Upper lobe of left lung (tissue), 6 donors: ENCODE measurements around the gene FBXL13. TPM values are rescaled to one million over a fixed set of nuclear protein-coding genes. Genes with fewer than 3 reads are reported as not detected.

ENCODE experiments used
- ATAC-seq, 2 donors: fragments of 200-7000 bp; cut with Tn5 transposase; one replicate each; pipeline ENCODE4 v1.9.1; 2022; ENCODE audit warnings: mild to moderate bottlenecking in 2 of 2, moderate library complexity in 2 of 2; ENCODE audit not compliant: low FRiP score in 2 of 2
- DNase-seq, 2 donors: peaks; one replicate each; pipeline ENCODE4 v3.0.0-alpha.2; 2019 to 2020
- H3K27ac ChIP-seq, 4 donors: fragments of 200-600 bp; sonication (generic); one replicate each; pipeline ENCODE4 v1.5.1; 2016 to 2019
- H3K27me3 ChIP-seq, 4 donors: fragments of 200-600 bp; sonication (generic); one replicate each; pipeline ENCODE4 v1.5.1; 2017 to 2019
- H3K36me3 ChIP-seq, 4 donors: fragments of 200-600 bp; sonication (generic); one replicate each; pipeline ENCODE4 v1.5.1; 2016 to 2019
- H3K4me1 ChIP-seq, 4 donors: fragments of 200-600 bp; sonication (generic); one replicate each; pipeline ENCODE4 v1.5.1; 2018 to 2019
- H3K4me3 ChIP-seq, 4 donors: fragments of 200-600 bp; sonication (generic); one replicate each; pipeline ENCODE4 v1.5.1; 2017 to 2019; ENCODE audit warnings: mild to moderate bottlenecking in 2 of 4, moderate library complexity in 1 of 4
- H3K9me3 ChIP-seq, 4 donors: fragments of 200-600 bp; sonication (generic); one replicate each; pipeline ENCODE4 v1.5.1; 2018 to 2019
- EP300 ChIP-seq, 4 donors: sonication (generic); formaldehyde crosslinking; IDR thresholded peaks; one replicate each; pipeline ENCODE4 v1.5.1; 2017; ENCODE audit warnings: antibody characterized with exemption in 4 of 4, control low read depth in 2 of 4
- POLR2A ChIP-seq, 4 donors: fragments of 450-650 bp; IDR thresholded peaks; one replicate each; pipeline ENCODE4 v1.5.1; 2016 to 2017; ENCODE audit warnings: antibody characterized with exemption in 4 of 4, mild to moderate bottlenecking in 2 of 4
- POLR2AphosphoS5 ChIP-seq, 2 donors: sonication (generic); formaldehyde crosslinking; IDR thresholded peaks; one replicate each; pipeline ENCODE4 v1.5.1; 2017; ENCODE audit warnings: antibody characterized with exemption in 2 of 2
- WGBS, 2 donors: methylation state at CpG; one replicate each; pipeline ENCODE4 v1.1.5; 2017 to 2018; 5-methylcytosine and 5-hydroxymethylcytosine counted together
- total RNA-seq, 6 donors: library from RNA; depleted of rRNA in 4 of 6; stranded (reverse); fragments of >200 nt in 4 of 6; gene quantifications; one replicate each; pipeline versions ENCODE4 v1.1.0 to v1.2.1, GENCODE V29; 2016 to 2021
- TF ChIP-seq, protein P1 (sequence below), 6 experiments: fragments of 450-650 bp in 4 of 6; fragments of 200-600 bp in 2 of 6; sonication (generic) in 2 of 6; IDR thresholded peaks; one replicate each; pipeline ENCODE4 v1.5.1; 2016 to 2019; ENCODE audit warnings: antibody characterized with exemption in 6 of 6
- donor health status: DM: no; HTN: no; CAD: no; lungs with moderate emphysema.
- donor health status: DM: no; HTN: yes; CAD: no; lungs with severe emphysema.

The FBXL13 gene
- total RNA-seq, 6 donors from 2014 or later = 1.6 to 11.6 (median 2.9) TPM

DNA sequence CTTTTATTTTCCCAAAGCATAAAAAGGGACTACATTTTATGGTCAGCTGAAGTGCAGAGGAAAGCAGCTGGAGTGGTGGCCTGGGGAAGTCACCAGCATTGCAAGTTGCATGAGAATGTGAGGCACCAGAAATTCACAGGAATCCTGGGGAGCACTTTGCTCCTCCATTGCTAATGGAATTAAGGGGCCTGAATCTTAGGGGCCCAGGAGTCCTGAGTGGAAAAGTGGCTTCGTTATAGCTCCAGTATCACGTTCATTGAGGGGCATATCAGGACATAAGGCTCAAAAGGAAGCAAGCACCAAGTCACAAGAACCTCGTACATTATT, 214.8 kb downstream of the FBXL13 start:
- Histone ChIP-seq H3K27me3 (no peaks in the 10 kb centered on the region), H3K27ac (no peak overlapping the region), H3K4me3 (no peak overlapping the region), H3K4me1 (no peaks in the 10 kb centered on the region), H3K36me3 (no peaks in the 10 kb centered on the region), H3K9me3 (no peaks in the 10 kb centered on the region)
- no peak for DNase-seq
- 84 to 96% methylated on average over 3 of the region's 3 CpGs for WGBS, 2 donors
- ATAC-seq = no peak
- TF ChIP-seq, protein P1, sequence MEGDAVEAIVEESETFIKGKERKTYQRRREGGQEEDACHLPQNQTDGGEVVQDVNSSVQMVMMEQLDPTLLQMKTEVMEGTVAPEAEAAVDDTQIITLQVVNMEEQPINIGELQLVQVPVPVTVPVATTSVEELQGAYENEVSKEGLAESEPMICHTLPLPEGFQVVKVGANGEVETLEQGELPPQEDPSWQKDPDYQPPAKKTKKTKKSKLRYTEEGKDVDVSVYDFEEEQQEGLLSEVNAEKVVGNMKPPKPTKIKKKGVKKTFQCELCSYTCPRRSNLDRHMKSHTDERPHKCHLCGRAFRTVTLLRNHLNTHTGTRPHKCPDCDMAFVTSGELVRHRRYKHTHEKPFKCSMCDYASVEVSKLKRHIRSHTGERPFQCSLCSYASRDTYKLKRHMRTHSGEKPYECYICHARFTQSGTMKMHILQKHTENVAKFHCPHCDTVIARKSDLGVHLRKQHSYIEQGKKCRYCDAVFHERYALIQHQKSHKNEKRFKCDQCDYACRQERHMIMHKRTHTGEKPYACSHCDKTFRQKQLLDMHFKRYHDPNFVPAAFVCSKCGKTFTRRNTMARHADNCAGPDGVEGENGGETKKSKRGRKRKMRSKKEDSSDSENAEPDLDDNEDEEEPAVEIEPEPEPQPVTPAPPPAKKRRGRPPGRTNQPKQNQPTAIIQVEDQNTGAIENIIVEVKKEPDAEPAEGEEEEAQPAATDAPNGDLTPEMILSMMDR (IDR thresholded peaks at IDR 0.05) = no peak
- no peak for TF ChIP-seq POLR2AphosphoS5 (IDR thresholded peaks at IDR 0.05)
- TF ChIP-seq POLR2A (IDR thresholded peaks at IDR 0.05) = no peak
- no peak for TF ChIP-seq EP300 (IDR thresholded peaks at IDR 0.05)

DNA sequence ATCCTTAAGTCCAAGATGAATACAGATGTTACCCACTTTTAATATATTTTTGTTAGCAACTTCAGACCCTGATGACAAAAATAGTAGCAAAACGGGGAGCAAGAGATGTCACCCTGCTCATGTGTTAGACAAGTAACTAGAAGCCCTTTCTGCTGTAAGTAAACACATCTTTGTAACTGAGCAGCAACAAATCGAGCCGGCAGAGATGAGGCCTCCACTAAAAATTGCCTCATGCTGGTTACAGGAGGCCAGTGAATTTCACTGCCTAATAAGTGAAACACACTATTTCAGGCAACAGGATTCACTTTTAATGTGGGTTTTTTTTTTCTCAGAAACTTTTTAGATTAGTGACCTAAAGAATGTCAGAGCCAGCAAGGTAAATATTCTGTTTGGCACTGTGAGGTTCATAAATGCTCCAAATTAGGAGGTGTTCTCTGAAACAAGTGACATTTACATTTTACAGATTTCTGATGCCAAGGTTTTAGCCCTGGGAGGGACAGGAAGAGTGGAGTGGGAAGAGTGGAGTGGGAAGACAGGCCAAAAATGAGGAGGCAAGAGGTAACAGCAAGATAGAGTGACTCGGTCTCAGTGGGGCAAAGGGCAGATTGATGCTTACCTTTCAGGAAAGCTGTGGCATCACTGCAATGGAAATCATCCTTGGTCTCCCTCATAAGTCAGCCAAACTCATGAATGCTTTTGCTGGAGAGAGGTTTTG, 215.4 kb downstream of the FBXL13 start:
- no peaks in the 10 kb centered on the region for H3K36me3 ChIP-seq
- no peaks in the 10 kb centered on the region for H3K9me3 ChIP-seq
- DNase-seq (no peak), ATAC-seq (no peak)
- no peak for TF ChIP-seq EP300 (IDR thresholded peaks at IDR 0.05)
- WGBS, 2 donors = 55 to 66% methylated on average over 4 of the region's 4 CpGs
- H3K4me1 ChIP-seq = no peaks in the 10 kb centered on the region
- no peak overlapping the region for H3K27ac ChIP-seq
- H3K27me3 ChIP-seq = no peaks in the 10 kb centered on the region
- no peak overlapping the region for H3K4me3 ChIP-seq

- Histone ChIP-seq H3K9me3 (no peaks in the 10 kb centered on the region), H3K27ac (no peak overlapping the region), H3K4me1 (no peaks in the 10 kb centered on the region), H3K27me3 (no peaks in the 10 kb centered on the region), H3K36me3 (no peaks in the 10 kb centered on the region), H3K4me3 (no peak overlapping the region)
- TF ChIP-seq EP300 (IDR thresholded peaks at IDR 0.05) (no peak), POLR2AphosphoS5 (IDR thresholded peaks at IDR 0.05) (no peak)
- no peak for ATAC-seq
- DNase-seq = no peak
Observed at GRCh38 chr7:102856036-102856435, 218.6 kb downstream of the FBXL13 start.

DNA sequence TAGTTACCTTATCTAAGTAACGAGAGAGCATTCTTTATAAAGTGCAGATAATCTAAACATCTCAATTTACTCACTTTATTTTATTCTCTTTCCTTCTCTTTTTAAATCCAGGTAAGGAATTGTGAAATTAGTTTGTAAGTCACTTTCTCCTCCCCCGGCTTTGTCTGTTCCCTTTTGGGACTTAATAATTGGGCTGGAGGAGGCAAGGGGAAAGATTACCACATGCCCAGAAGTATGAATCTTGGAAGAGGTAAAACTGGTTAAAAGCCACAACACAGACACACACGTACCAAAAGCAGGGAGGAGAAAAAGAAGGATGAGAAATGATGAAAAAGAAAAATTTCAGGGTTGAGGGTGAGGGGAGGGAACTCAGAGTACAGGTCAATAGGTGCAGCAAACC, 225.1 kb downstream of the FBXL13 start:
- DNase-seq = no peak
- no peaks in the 10 kb centered on the region for H3K4me1 ChIP-seq
- no peaks in the 10 kb centered on the region for H3K9me3 ChIP-seq
- H3K27ac ChIP-seq = no peak overlapping the region
- WGBS, 2 donors = 84 to 85% methylated on average over 3 of the region's 3 CpGs
- ATAC-seq = peak in 1 of 2 donors; percentile 68
- no peaks in the 10 kb centered on the region for H3K27me3 ChIP-seq
- H3K36me3 ChIP-seq = no peaks in the 10 kb centered on the region
- TF ChIP-seq POLR2AphosphoS5 (IDR thresholded peaks at IDR 0.05) = no peak
- TF ChIP-seq, protein P1 (IDR thresholded peaks at IDR 0.05) = no peak
- TF ChIP-seq POLR2A (IDR thresholded peaks at IDR 0.05) = no peak
- TF ChIP-seq EP300 (IDR thresholded peaks at IDR 0.05) = no peak
- H3K4me3 ChIP-seq = no peak overlapping the region

DNA sequence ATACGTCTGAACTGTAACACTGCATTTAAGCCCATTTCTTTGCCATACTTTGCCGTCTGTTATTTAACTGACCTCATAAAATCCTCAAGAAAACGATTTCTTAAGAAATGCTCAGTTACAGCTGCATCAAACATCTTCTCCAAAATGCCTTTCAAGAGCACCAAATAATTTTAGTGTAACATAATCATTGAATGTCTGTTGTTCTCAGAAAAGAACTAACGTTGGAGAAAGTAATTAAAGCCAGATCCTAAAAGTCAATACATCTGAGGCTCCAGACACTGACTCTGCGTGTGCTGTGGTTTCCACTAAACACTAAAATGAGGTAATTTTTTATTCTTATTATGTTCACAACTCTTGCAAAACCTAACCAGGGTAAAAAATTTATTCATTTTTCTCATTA, 225.5 kb downstream of the FBXL13 start:
- no peak overlapping the region for H3K4me3 ChIP-seq
- ATAC-seq (peak in 1 of 2 donors; percentile 85), DNase-seq (no peak)
- no peaks in the 10 kb centered on the region for H3K36me3 ChIP-seq
- no peaks in the 10 kb centered on the region for H3K4me1 ChIP-seq
- WGBS, 2 donors = 88 to 90% methylated on average over 5 of the region's 5 CpGs
- TF ChIP-seq POLR2AphosphoS5 (IDR thresholded peaks at IDR 0.05) (no peak), POLR2A (IDR thresholded peaks at IDR 0.05) (no peak)
- TF ChIP-seq, protein P1 (IDR thresholded peaks at IDR 0.05) = no peak
- no peaks in the 10 kb centered on the region for H3K9me3 ChIP-seq
- H3K27me3 ChIP-seq = no peaks in the 10 kb centered on the region
- H3K27ac ChIP-seq = no peak overlapping the region

GRCh38 chr7:102845346-102845745, 229.2 kb downstream of the FBXL13 start:
- Histone ChIP-seq H3K9me3 (no peaks in the 10 kb centered on the region), H3K27ac (no peak overlapping the region), H3K4me1 (no peaks in the 10 kb centered on the region), H3K27me3 (no peaks in the 10 kb centered on the region), H3K4me3 (no peak overlapping the region), H3K36me3 (no peaks in the 10 kb centered on the region)
- no peak for ATAC-seq
- TF ChIP-seq EP300 (IDR thresholded peaks at IDR 0.05) (no peak), POLR2AphosphoS5 (IDR thresholded peaks at IDR 0.05) (no peak), POLR2A (IDR thresholded peaks at IDR 0.05) (no peak)
- TF ChIP-seq, protein P1 (IDR thresholded peaks at IDR 0.05) = no peak
- no peak for DNase-seq
- WGBS, 2 donors = 86 to 93% methylated on average over 2 of the region's 2 CpGs
